Aortic smooth muscle cell (primary cell): ENCODE data around the gene CTNNA3. TPM values are rescaled to one million over a fixed set of nuclear protein-coding genes. Genes with fewer than 3 reads are reported as not detected.

Experiments used
- total RNA-seq: library from RNA; depleted of rRNA; stranded (reverse); fragments of >200 nt; gene quantifications from 2 replicates; pipeline ENCODE4 v1.2.3, GENCODE V29; 2014

CTNNA3 gene
- total RNA-seq = 0.13 TPM in 1 of 2 replicates, not detected in the other

DNA sequence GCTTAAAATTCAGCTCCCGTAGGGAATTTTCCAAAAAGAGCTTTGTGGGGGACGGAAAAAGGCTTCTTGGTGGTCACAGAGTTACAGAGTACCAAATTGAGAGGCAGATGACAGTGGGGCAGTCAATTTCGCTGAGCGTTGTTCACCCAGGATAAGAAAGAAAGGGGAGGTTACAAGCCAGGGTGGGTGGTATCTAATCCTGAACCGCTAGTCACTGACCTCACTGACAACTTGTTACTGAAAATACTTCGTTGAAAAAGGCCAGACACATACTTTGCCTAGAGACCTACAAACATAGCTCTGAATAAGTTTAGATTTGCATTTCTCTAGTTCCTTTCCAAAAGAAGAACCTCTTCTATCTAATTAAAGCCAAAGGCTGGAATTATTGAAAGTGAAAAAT lies at the start of gene CTNNA3:
CTNNA3 (minus strand) TSS at position 167 of the 400 bp plus-strand sequence.

DNA sequence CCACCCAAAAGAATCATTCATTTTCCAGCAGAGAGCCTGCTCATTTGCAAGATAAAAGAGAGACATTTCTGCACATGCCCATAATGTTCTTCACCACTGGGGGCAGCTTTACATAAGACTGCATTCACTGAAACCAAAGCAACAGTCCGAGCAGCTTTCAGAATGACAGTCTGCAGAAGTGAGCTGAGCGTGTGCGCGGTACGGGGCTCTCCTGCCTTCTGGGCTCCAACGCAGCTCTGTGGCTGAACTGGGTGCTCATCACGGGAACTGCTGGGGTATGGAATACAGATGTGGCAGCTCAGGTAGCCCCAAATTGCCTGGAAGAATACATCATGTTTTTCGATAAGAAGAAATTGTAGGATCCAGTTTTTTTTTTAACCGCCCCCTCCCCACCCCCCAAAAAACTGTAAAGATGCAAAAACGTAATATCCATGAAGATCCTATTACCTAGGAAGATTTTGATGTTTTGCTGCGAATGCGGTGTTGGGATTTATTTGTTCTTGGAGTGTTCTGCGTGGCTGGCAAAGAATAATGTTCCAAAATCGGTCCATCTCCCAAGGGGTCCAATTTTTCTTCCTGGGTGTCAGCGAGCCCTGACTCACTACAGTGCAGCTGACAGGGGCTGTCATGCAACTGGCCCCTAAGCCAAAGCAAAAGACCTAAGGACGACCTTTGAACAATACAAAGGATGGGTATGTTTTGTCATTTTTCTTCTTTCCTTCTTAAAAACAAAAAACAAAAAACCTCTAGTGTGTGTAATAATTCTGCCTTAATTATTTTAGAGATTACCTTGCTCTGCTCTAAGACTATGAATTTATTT lies 769.9 kb downstream of the CTNNA3 start, which contains the start of gene LRRTM3:
LRRTM3 (plus strand) TSS at position 141 of the 820 bp plus-strand sequence.

Other genes with a start within 250 kb of the CTNNA3 start
- gene DNAJC12, start 142.0 kb upstream of the CTNNA3 start, total RNA-seq = 1.6 and 2.5 TPM in 2 replicates
- 12.2 and 12.3 TPM in 2 replicates for gene SIRT1, start 188.5 kb upstream of the CTNNA3 start, total RNA-seq